Bronchial epithelial cell (primary cell): ENCODE data around the gene ITPK1. TPM values are rescaled to one million over a fixed set of nuclear protein-coding genes. Genes with fewer than 3 reads are reported as not detected.

ENCODE experiments used
- DNase-seq: peaks from one replicate; pipeline ENCODE4 v3.0.0-alpha.2; 2010; ENCODE audit warnings: low read depth
- FAIRE-seq: peaks from 2 replicates; lab custom pipeline; 2011; peaks lifted over from hg19 to GRCh38; lab: Jason Lieb, UNC
- H3K27me3 ChIP-seq: 2 replicates; pipeline ENCODE4 v1.5.1; 2011; ENCODE audit warnings: low read length; ENCODE audit not compliant: control insufficient read depth, insufficient read depth
- H3K36me3 ChIP-seq: 2 replicates; pipeline ENCODE4 v1.5.1; 2011; ENCODE audit warnings: low read length; ENCODE audit not compliant: control insufficient read depth, insufficient read depth
- H3K4me3 ChIP-seq: 2 replicates; pipeline ENCODE4 v1.5.1; 2011; ENCODE audit warnings: mild to moderate bottlenecking, low read depth, low read length, control low read depth
- total RNA-seq: library from RNA; depleted of rRNA; stranded (reverse); fragments of >200 nt; gene quantifications from 2 replicates; pipeline ENCODE4 v1.2.1, GENCODE V29; 2014
- TF ChIP-seq, protein P1 (sequence below): IDR thresholded peaks from 2 replicates; pipeline ENCODE4 v1.5.1; 2011; ENCODE audit warnings: mild to moderate bottlenecking, moderate library complexity, low read length, control low read depth, inconsistent platforms; ENCODE audit not compliant: insufficient read depth, severe bottlenecking

Gene ITPK1
- total RNA-seq, 1 donor from 2014 or later: 39.8 TPM

DNA sequence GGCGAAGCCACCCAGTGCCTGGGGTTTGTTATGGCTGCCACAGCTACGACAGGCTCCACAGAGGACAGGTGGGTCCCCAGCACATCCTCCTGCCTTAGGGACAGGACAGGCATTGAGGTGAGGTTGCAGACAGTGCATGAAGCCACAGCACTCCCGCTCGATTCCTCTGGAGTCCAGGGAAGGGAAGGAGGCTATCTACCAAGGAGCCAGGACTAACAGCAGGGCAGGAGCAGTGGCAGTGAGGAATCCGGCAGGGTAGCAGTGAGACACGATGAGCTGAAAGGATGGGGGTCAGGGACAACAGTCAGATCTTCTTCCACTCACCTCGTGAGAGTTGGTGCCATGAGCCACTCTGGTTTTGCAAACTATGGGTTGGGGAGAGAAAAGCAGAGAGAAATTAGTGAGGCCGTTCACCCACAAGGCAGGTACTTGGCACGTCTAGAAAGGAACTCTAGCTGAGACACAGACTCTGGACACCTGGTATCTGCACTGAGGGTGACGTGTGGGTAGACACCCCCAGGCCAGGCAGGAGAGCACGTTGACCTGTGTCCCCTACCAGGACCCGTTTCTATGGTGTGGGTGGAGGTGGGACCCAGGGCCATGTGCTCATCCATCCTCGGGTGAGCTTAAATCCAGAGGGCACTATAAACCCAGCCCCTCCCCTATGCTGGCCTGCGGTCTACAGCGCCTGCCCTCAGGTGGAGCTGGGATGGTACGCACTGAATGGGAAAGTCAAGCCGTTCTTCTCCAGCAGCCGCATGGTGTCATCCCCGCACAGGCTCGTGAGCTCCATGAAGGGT is 153.5 kb downstream of the ITPK1 start:
- TF ChIP-seq, protein P1, sequence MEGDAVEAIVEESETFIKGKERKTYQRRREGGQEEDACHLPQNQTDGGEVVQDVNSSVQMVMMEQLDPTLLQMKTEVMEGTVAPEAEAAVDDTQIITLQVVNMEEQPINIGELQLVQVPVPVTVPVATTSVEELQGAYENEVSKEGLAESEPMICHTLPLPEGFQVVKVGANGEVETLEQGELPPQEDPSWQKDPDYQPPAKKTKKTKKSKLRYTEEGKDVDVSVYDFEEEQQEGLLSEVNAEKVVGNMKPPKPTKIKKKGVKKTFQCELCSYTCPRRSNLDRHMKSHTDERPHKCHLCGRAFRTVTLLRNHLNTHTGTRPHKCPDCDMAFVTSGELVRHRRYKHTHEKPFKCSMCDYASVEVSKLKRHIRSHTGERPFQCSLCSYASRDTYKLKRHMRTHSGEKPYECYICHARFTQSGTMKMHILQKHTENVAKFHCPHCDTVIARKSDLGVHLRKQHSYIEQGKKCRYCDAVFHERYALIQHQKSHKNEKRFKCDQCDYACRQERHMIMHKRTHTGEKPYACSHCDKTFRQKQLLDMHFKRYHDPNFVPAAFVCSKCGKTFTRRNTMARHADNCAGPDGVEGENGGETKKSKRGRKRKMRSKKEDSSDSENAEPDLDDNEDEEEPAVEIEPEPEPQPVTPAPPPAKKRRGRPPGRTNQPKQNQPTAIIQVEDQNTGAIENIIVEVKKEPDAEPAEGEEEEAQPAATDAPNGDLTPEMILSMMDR: no peak
- peak; percentile 18 for FAIRE-seq
- Histone ChIP-seq H3K36me3 (peaks cover 12% of the 10 kb centered on the region), H3K4me3 (no peak overlapping the region), H3K27me3 (no peaks in the 10 kb centered on the region)
- no peak for DNase-seq

GRCh38 chr14:92961567-92961855 is 154.2 kb downstream of the ITPK1 start:
- Histone ChIP-seq H3K27me3 (no peaks in the 10 kb centered on the region), H3K4me3 (no peak overlapping the region), H3K36me3 (peaks cover 14% of the 10 kb centered on the region)
- DNase-seq: no peak
- TF ChIP-seq, protein P1: no peak
- no peak for FAIRE-seq

GRCh38 chr14:92960706-92961566 is 154.8 kb downstream of the ITPK1 start:
- Histone ChIP-seq H3K27me3 (no peaks in the 10 kb centered on the region), H3K4me3 (no peak overlapping the region), H3K36me3 (peaks cover 14% of the 10 kb centered on the region)
- FAIRE-seq: no peak
- TF ChIP-seq, protein P1: no peak
- peak; percentile 59 for DNase-seq

DNA sequence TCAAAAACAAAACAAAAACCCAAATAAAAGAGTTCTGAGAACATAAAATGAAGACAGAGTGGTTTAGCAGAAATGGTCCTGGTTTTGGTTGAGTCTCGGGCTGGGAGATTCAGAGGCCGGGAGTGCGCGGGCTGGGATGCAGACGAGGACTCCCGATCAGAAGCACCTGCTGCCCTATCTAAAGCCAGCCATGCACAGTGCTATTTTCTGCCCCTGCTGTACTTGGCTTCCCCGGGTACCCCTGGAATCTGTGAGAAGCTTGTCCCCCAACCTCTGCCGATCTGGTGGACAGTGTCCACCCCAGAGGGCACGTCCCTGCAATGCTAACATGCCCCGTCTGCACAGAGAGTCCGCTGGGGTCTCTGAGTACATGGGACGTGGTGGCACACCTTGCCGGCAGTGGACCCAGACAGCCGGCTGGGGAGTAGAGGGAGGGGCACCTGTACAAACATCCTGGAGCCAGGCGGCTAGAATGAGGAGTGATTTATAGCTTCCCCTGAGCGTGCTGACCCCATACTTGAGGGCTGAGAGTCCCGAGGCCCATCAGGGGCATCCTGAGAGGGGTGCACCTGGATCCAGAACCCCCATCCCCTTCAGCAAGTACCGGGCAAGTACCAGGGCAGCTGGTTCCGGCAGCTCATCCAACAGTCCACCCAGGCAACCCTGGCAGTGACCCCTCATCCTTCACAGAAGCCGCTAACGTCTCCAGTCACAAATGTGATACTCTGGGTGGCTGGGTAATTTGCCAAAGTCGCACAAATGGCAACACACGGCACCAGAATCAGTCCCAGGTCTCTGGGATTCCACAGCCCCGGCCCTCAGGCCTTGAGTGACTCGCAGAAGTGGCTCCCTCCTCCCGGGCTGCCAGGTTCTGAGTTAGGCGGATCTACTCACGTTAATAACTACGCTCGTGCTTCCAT is 155.7 kb downstream of the ITPK1 start:
- H3K4me3 ChIP-seq: no peak overlapping the region
- TF ChIP-seq, protein P1: no peak
- H3K27me3 ChIP-seq: no peaks in the 10 kb centered on the region
- FAIRE-seq: no peak
- no peak for DNase-seq
- peaks cover 14% of the 10 kb centered on the region for H3K36me3 ChIP-seq

- FAIRE-seq (no peak), DNase-seq (no peak)
- Histone ChIP-seq H3K27me3 (no peaks in the 10 kb centered on the region), H3K4me3 (no peak overlapping the region), H3K36me3 (peaks cover 14% of the 10 kb centered on the region)
- TF ChIP-seq, protein P1: no peak
These were observed 156.6 kb downstream of the ITPK1 start for GRCh38 chr14:92959189-92959531.
